HepG2 (cell line): ENCODE data around the gene B9D2. TPM values are rescaled to one million over a fixed set of nuclear protein-coding genes. Genes with fewer than 3 reads are reported as not detected.

ENCODE experiments used
- CEBPG ChIP-seq: IDR thresholded peaks from 2 replicates; pipeline ENCODE4 v1.6.1; 2016
- RNF2 ChIP-seq: fragments of 450-650 bp; conservative IDR thresholded peaks from 2 replicates; pipeline ENCODE4 v1.6.1; 2016; ENCODE audit warnings: low read depth
- SIN3B ChIP-seq: fragments of 150-350 bp; IDR thresholded peaks from 2 replicates; pipeline ENCODE4 v1.6.1; 2014; ENCODE audit warnings: low read length
- SOX6 ChIP-seq, 2 experiments: fragments of 450-650 bp in 1 of 2; sonication (generic) in 1 of 2; formaldehyde crosslinking in 1 of 2; IDR thresholded peaks; 2 replicates each; pipeline versions ENCODE4 v1.4.0 to v1.6.1; 2017 to 2020; ENCODE audit warnings: antibody characterized with exemption in 1 of 2, mild to moderate bottlenecking in 1 of 2, missing genetic modification reagents in 1 of 2
- ZBTB3 ChIP-seq: sonication (generic); formaldehyde crosslinking; IDR thresholded peaks from 2 replicates; pipeline ENCODE4 v1.4.0; 2020; ENCODE audit warnings: low read depth, mild to moderate bottlenecking, moderate library complexity, missing genetic modification reagents, borderline replicate concordance
- ZBTB42 ChIP-seq: sonication (generic); formaldehyde crosslinking; IDR thresholded peaks from 2 replicates; pipeline ENCODE4 v1.5.0; 2020; ENCODE audit warnings: mild to moderate bottlenecking, missing genetic modification reagents
- ZFP1 ChIP-seq: IDR thresholded peaks from 2 replicates; pipeline ENCODE4 v1.6.1; 2016
- ZMAT3 ChIP-seq: sonication (generic); formaldehyde crosslinking; conservative IDR thresholded peaks from 2 replicates; pipeline ENCODE4 v1.7.0; 2021; ENCODE audit warnings: missing genetic modification reagents
- ZNF143 ChIP-seq: sonication (generic); formaldehyde crosslinking; IDR thresholded peaks from 2 replicates; pipeline ENCODE4 v1.4.0; 2020; ENCODE audit warnings: missing genetic modification reagents
- ZNF274 ChIP-seq: sonication (generic); formaldehyde crosslinking; IDR thresholded peaks from 2 replicates; pipeline ENCODE4 v1.5.1; 2020; ENCODE audit warnings: mild to moderate bottlenecking, missing genetic modification reagents
- ZNF451 ChIP-seq: sonication (generic); formaldehyde crosslinking; IDR thresholded peaks from 2 replicates; pipeline ENCODE4 v1.5.0; 2020; ENCODE audit warnings: mild to moderate bottlenecking, missing genetic modification reagents
- ZNF501 ChIP-seq: sonication (generic); formaldehyde crosslinking; IDR thresholded peaks from 2 replicates; pipeline ENCODE4 v1.5.1; 2020; ENCODE audit warnings: mild to moderate bottlenecking, moderate library complexity, missing genetic modification reagents
- ZNF83 ChIP-seq: sonication (generic); formaldehyde crosslinking; IDR thresholded peaks from 2 replicates; pipeline ENCODE4 v1.4.0; 2020; ENCODE audit warnings: missing genetic modification reagents, mild to moderate bottlenecking, borderline replicate concordance
- ZSCAN9 ChIP-seq: IDR thresholded peaks from 2 replicates; pipeline ENCODE4 v1.6.1; 2016; ENCODE audit warnings: borderline replicate concordance
- polyA plus RNA-seq, 8 experiments: library from polyadenylated mRNA; depleted of rRNA in 3 of 8; stranded (reverse) in 7 of 8; unstranded in 1 of 8; fragments of >200 nt; fragmentation: Illumina TruSeq in 4 of 8; extraction: Trizol in 4 of 8; gene quantifications; 2 replicates each; pipeline versions ENCODE4 v1.2.1 to v1.2.3, GENCODE V29; 2011 to 2016; ENCODE audit warnings: low read depth in 4 of 8, missing spikeins in 1 of 8, mixed read lengths in 1 of 8; ENCODE audit not compliant: insufficient read depth in 1 of 8
- total RNA-seq, 5 experiments: library from RNA; depleted of rRNA; stranded (reverse); fragments of >200 nt; fragmentation: Illumina TruSeq; extraction: Trizol; gene quantifications; 2 replicates each; pipeline ENCODE4 v1.2.3, GENCODE V29; 2016; ENCODE audit warnings: low read depth in 1 of 5
- TF ChIP-seq, protein P1 (sequence below): sonication (generic); formaldehyde crosslinking; IDR thresholded peaks from 2 replicates; pipeline ENCODE4; 2020; ENCODE audit warnings: missing genetic modification reagents, mild to moderate bottlenecking, borderline replicate concordance
- TF ChIP-seq, protein P2 (sequence below): sonication (generic); formaldehyde crosslinking; IDR thresholded peaks from 2 replicates; pipeline ENCODE4 v1.5.1; 2020; ENCODE audit warnings: mild to moderate bottlenecking, missing genetic modification reagents, borderline replicate concordance
- TF ChIP-seq, protein P3 (sequence below): sonication (generic); formaldehyde crosslinking; IDR thresholded peaks from 2 replicates; pipeline ENCODE4 v1.8.1; 2023; ENCODE audit warnings: mild to moderate bottlenecking, inconsistent platforms, moderate library complexity, missing genetic modification reagents, borderline replicate concordance
- TF ChIP-seq, protein P4 (sequence below): sonication (generic); formaldehyde crosslinking; IDR thresholded peaks from 2 replicates; pipeline ENCODE4 v1.5.0; 2020; ENCODE audit warnings: missing genetic modification reagents, mild to moderate bottlenecking, borderline replicate concordance

B9D2 gene
- total and polyA plus RNA-seq, 2 of the 13 experiments (the other 11 are each of a cell fraction or from before 2014, with no cell fraction given): 3.1 to 4.4 TPM

DNA sequence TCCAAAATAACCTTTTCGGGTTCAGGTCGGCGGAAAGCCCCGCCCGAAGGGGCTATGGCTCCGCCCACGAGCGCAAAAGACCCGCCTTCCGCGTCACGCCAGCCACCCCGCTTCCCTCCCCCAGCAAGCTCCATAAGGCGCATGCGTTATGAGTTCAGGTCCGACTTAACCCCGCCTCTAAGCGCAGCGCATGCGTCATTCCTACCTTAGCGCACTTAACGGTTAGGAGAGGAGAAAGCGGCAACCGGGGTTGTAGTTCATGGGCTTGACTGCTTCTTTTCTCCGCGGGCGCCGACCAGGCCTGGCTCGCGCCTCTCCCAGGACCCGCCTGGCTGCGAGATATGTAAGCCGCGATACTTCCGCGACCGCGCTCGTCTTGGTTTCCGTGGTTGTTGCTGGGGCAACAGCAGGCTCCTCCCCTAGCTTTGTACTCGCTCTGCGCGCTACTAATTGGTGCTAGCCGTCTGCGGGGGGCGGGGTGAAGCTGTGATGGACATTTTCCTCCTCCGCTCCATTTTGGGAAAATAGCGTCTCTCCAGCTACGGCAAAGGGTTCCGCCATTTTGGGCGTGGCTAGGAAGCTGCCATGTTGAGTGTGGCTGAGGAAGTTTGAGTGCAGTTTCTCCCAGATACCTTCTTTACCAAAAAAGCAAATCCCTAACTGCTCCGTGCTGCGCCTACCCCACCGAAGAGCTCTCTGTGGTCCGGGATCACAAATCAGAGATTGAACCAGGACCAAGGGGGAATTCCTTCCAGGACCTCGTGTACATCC is at the start of gene B9D2 (continued):
- TF ChIP-seq, protein P1, sequence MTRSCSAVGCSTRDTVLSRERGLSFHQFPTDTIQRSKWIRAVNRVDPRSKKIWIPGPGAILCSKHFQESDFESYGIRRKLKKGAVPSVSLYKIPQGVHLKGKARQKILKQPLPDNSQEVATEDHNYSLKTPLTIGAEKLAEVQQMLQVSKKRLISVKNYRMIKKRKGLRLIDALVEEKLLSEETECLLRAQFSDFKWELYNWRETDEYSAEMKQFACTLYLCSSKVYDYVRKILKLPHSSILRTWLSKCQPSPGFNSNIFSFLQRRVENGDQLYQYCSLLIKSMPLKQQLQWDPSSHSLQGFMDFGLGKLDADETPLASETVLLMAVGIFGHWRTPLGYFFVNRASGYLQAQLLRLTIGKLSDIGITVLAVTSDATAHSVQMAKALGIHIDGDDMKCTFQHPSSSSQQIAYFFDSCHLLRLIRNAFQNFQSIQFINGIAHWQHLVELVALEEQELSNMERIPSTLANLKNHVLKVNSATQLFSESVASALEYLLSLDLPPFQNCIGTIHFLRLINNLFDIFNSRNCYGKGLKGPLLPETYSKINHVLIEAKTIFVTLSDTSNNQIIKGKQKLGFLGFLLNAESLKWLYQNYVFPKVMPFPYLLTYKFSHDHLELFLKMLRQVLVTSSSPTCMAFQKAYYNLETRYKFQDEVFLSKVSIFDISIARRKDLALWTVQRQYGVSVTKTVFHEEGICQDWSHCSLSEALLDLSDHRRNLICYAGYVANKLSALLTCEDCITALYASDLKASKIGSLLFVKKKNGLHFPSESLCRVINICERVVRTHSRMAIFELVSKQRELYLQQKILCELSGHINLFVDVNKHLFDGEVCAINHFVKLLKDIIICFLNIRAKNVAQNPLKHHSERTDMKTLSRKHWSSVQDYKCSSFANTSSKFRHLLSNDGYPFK: peak; percentile 64; the same call in 1 of the 2 replicates
- TF ChIP-seq, protein P2, sequence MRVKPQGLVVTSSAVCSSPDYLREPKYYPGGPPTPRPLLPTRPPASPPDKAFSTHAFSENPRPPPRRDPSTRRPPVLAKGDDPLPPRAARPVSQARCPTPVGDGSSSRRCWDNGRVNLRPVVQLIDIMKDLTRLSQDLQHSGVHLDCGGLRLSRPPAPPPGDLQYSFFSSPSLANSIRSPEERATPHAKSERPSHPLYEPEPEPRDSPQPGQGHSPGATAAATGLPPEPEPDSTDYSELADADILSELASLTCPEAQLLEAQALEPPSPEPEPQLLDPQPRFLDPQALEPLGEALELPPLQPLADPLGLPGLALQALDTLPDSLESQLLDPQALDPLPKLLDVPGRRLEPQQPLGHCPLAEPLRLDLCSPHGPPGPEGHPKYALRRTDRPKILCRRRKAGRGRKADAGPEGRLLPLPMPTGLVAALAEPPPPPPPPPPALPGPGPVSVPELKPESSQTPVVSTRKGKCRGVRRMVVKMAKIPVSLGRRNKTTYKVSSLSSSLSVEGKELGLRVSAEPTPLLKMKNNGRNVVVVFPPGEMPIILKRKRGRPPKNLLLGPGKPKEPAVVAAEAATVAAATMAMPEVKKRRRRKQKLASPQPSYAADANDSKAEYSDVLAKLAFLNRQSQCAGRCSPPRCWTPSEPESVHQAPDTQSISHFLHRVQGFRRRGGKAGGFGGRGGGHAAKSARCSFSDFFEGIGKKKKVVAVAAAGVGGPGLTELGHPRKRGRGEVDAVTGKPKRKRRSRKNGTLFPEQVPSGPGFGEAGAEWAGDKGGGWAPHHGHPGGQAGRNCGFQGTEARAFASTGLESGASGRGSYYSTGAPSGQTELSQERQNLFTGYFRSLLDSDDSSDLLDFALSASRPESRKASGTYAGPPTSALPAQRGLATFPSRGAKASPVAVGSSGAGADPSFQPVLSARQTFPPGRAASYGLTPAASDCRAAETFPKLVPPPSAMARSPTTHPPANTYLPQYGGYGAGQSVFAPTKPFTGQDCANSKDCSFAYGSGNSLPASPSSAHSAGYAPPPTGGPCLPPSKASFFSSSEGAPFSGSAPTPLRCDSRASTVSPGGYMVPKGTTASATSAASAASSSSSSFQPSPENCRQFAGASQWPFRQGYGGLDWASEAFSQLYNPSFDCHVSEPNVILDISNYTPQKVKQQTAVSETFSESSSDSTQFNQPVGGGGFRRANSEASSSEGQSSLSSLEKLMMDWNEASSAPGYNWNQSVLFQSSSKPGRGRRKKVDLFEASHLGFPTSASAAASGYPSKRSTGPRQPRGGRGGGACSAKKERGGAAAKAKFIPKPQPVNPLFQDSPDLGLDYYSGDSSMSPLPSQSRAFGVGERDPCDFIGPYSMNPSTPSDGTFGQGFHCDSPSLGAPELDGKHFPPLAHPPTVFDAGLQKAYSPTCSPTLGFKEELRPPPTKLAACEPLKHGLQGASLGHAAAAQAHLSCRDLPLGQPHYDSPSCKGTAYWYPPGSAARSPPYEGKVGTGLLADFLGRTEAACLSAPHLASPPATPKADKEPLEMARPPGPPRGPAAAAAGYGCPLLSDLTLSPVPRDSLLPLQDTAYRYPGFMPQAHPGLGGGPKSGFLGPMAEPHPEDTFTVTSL: no peak
- no peak for TF ChIP-seq RNF2
- peak; percentile 63; the same call in 1 of the 2 replicates for TF ChIP-seq ZNF274 (CRISPR knock-in tag)
- no peak for TF ChIP-seq ZBTB42 (CRISPR knock-in tag)
- no peak for TF ChIP-seq ZNF451 (CRISPR knock-in tag)
- no peak for TF ChIP-seq SIN3B
- TF ChIP-seq ZNF83 (CRISPR knock-in tag): no peak
- TF ChIP-seq ZBTB3: no peak
- TF ChIP-seq, protein P3, sequence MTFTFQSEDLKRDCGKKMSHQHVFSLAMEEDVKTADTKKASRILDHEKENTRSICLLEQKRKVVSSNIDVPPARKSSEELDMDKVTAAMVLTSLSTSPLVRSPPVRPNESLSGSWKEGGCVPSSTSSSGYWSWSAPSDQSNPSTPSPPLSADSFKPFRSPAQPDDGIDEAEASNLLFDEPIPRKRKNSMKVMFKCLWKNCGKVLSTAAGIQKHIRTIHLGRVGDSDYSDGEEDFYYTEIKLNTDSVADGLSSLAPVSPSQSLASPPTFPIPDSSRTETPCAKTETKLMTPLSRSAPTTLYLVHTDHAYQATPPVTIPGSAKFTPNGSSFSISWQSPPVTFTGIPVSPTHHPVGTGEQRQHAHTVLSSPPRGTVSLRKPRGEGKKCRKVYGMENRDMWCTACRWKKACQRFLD: no peak
- TF ChIP-seq ZMAT3: 0 out of 2 replicates have a peak, but pooled peaks have one; percentile 16
- no peak for TF ChIP-seq SOX6 (IDR thresholded peaks at IDR 0.05)
- TF ChIP-seq SOX6 (CRISPR knock-in tag; IDR thresholded peaks at IDR 0.05): peak; percentile 11; the same call in 1 of the 2 replicates
- no peak; the same call in 1 of the 2 replicates for TF ChIP-seq CEBPG (CRISPR knock-in tag)
- TF ChIP-seq ZNF143 (CRISPR knock-in tag): no peak
- 0 out of 2 replicates have a peak, but pooled peaks have one; percentile 23 for TF ChIP-seq ZFP1 (CRISPR knock-in tag)
- TF ChIP-seq, protein P4, sequence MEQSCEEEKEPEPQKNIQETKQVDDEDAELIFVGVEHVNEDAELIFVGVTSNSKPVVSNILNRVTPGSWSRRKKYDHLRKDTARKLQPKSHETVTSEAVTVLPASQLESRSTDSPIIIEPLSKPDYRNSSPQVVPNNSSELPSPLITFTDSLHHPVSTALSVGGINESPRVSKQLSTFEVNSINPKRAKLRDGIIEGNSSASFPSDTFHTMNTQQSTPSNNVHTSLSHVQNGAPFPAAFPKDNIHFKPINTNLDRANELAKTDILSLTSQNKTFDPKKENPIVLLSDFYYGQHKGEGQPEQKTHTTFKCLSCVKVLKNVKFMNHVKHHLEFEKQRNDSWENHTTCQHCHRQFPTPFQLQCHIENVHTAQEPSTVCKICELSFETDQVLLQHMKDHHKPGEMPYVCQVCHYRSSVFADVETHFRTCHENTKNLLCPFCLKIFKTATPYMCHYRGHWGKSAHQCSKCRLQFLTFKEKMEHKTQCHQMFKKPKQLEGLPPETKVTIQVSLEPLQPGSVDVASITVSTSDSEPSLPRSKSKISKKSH (CRISPR knock-in tag): 0 out of 2 replicates have a peak, but pooled peaks have one; percentile 18
- TF ChIP-seq ZSCAN9 (CRISPR knock-in tag): no peak
- TF ChIP-seq ZNF501: peak; percentile 70
